HG03139 (cell line): ENCODE measurements around the gene SCAMP4.

Source experiments
- ATAC-seq: cut with Tn5 transposase; IDR thresholded peaks from one replicate; pipeline ENCODE4 v1.9.1; 2021; ENCODE audit not compliant: unreplicated experiment

Gene SCAMP4

DNA sequence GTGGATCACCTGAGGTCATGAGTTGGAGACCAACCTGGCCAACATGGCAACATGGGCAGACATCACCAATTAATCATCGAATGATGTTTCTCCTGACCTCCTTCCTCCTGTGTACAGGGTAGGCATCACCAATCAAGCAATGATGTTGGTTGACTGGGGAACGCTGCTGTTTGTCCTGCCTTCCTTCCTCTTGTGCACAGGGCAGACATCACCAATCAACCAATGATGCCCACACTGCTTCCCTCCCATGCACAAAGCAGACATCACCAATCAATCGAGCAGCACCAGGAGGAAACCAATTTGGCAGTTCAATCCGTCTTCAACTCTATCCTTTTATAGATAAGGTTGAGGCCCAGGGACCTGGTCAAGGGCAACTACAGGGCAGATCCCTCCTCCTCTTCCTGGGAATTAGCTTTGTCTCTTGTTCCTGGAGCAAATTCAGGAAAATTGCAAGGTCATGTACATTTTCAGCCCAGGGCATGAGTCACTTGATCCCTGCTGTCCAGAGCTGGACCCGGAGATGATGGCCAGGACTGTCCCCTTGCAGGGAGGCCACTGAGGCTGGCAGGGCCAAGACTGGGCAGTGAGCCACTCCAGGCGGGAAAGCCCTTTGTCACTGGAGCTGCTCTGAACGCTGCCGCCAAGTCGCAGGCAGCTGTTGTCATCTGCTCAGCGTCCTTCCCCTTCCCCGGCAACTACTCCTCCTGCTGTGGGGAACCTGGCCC, 30.4 kb downstream of the SCAMP4 start:
- no peak for ATAC-seq

DNA sequence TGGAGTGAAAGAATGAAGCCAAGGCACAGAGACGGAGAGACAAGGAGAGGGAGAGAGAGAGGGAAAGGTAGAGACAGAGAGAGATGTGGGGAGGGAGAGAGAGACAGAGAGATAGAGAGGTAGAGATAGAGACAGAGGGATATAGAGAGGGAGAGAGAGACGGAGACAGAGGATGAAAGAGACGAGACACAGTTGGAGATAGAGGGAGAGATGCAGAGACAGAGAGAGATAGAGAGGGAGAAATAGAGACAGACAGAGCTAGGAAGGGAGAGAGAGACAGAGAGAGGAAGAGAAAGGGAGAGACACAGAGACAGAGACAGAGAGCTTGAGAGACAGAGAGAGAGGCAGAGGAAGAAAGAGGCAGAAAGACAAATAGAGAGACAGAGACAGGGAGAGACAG, 31.2 kb downstream of the SCAMP4 start:
- no peak for ATAC-seq

DNA sequence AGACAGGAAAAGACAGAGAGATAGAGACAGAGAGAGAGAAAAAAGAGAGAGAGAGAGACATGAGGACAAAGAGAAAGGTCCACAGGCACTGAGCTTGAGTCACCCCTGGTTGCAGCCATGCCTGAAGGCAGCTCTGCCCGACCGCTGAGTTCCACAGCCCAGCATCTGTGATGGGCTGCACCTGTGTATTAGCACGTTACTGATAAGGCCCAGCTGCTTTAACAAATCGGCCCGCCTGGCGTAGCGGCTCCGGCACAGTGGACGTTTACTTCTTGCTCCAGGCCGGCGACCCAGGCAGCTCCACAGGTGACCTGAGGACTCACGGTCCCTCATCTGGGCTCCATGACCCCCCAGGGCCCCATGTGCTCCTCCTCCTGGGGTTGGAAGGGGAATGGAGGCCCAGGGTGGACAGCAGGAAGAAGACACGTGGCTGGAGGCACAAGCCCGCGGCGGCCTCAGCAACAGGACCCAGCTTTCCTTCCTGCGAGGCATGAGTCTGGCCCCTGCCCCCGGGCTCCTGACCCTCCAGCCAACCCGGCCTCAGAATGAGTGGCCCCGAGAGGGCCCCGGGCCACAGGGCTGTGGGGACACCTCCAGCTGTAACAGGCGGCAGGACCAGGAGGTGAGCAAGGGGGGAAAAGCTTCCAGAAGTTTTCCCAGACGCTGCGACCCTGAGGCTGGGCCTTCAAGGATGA, 31.9 kb downstream of the SCAMP4 start:
- ATAC-seq = no peak

DNA sequence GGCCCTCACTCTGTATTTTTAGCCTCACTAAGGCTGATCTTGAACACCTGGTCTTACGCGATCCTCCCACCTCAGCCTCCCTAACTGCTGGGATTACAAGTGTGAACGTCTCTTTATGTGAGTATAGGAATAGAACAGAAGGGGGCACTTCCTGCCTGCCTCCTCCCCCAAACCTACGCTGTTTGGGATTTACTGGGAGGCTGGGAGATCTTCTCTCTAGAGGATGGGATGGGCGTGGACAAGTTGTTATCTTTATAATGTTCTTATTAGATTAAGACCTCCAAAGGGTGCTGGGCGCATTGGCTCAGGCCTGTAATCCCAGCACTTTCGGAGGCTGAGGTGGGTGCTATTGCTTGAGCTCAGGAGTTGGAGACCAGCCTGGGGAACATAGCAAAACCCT, 32.9 kb downstream of the SCAMP4 start:
- no peak for ATAC-seq

DNA sequence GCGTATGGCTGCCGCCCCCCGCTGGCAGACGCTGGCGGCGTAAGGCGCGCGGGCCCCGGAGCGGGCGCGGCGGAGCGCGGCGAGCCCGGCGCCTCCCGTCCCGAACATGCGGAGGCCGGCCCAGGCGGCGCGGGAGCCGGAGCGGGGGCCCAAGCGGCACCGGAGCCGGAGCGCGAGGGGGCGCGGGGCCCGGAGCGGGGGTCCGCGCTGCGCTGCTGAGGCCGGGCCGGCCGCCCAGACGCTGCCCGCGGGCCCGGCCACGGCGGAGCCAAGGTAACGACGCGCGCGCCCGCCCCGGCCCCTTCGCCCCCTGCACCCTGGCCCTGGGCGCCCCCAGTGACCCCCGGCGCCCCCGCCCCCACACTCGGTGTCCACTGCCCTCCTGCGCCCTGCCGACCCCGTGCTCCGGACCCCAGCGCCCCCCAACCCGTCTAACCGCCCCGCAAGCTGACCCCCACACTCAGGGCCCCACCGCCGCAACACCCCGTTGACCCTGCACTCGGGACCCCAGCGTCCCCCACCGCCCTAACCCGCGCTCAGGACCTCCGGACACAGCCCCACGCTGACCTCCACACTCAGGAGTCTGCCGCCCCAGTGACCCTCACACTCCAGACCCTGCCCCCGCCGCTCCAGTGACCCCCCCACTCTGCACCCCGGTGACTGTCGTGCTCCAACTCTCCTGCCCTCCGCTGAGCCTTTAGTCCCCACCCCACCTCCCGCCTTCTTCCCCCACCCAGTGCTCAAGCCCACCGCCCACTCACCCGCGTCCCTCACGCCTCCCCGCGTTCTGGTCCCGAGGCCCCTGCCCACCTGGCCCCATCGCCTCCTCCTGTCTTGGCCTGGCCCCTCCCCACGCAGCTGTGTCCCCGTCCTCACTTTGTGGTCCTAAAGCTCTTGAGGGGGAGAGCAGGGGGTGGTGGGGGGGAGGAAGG, 36.2 kb downstream of the SCAMP4 start, which contains the start of gene CSNK1G2:
TSS of gene CSNK1G2 (plus strand) at position 27 of the 932 bp plus-strand sequence. CDS start 28,601 bp downstream, outside the sequence.
- no peak for ATAC-seq

DNA sequence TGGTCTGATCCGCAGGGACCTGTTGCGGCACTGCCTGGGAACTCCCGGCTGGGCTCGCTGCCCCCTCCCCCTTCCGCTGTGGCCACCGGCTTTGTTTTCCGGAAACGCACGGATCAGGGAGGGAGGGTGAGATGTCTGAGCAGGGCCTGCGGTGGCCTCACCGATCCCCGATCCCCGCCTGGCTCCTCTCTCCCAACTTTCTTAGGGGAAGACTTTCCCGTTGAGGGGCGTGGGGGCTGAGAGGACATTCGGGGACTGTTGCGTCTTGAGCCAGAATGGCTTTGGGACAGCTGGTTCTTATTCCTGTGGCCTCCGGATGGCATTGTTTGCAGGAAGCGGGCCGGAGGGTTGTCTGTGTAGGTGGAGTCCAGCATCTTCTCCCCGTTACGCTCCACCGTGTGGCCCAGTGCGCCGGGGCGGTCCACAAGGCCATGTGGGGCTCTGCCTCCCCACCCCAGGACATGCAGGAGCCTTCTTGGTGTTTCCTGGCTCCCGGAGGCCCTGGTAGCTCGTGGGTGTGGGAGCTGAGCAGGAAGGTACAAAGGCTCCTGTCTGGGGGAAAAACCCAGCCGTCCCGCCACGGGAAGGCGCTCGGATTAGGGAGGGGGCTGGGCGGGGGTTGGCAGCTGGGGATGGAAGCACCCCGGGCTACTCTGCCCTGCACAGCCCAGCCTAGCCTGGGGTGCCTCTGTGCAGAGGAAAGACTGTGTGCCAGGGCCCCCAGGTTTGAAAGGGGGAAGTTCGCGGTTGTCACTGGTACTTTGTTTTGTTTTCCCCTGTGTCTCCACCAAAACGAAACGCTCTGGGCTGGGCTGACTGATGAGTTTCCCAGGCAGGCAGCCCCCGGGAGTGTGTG, 37.1 kb downstream of the SCAMP4 start:
- no peak for ATAC-seq

DNA sequence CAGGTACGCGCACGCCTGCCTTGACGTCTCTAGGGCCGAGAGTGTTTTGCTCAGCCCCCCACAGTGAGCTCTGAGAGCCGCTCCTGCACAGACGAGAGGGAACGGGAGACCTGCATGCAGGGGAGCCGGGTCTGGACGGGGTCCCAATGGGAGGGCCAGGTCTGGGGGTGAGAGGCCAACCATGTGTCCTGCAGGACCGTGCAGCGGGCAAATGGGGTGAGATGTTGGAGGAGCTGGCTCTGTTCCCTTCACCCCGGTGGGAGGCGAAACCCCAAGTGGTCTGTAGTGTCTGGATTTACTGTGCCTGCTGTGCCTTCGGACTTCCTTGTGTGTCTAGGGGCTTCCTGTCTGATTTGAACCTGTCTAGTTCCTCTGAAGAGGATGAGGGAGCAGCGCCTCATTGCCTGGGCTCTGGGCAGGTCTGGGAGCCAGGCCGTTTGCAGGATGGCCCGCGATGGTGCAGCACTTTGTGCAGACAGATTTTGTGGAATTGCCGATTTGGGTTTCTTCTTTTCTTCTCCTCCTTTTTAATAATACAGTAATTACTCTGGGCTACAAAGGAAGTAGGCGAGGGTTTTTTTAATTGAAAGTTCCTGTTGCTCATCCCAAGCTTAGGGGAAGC, 37.8 kb downstream of the SCAMP4 start:
- ATAC-seq = no peak

DNA sequence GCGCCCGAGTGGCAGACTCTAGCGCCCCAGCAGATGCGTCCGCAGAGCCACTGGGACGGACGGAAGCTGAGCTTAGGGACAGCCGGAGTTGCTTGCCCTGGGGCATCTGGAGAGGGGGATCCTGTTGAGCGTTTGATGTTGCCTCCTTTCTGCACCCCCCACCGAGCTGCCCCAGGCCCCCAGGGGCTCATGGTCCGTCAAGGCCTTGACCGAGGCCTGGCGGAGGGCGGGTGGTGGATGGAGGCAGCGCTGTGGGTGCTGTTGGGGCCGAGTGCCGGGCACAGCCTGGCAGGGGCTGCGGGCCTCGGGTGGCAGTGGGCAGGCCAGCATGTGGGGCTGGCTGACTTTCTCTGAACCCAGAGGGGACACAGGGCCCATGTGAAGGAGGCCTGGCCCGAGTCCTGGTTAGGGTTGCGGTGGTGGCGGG, 38.5 kb downstream of the SCAMP4 start:
- ATAC-seq = no peak

DNA sequence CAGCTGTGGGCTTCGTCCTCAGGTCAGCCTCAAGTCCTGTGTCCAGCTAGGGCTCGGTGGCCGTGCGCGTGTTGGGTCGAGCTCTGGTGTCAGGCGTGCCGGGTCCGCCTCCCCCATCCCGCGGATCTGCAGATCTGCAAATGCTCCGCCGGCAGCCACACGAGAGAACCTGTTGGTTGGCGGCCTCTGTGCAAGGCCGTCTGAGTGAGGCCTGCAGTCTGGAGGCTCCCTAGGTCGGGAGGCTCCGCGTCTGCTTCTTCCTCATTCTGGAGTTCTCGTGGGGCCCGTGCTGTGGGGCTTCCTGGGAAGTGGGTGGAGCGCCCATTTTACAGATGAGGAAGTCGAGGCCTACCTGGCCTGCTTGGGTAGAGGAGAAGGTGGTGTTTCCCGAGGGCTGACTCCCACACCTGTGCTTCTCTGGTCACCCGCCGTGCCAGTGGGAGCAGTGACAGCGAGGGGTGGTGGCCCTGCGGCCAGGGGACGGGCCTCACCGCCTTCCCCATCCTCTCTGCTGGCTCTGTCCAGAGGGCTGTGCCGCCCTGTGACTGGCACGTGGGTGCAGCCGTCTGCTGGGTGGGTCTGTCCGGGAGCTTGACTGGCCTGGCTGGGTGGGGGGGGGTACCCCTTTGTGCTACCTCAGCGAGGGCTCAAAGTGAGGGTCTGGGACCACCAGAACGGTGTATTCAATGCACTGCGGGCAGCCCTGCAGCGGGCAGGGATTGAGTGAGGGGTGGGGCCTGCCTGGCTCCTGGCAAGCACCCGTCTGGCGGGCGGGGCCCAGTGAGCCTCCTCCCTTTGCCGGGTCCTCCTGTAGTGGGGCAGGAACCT, 39.1 kb downstream of the SCAMP4 start:
- no peak for ATAC-seq

DNA sequence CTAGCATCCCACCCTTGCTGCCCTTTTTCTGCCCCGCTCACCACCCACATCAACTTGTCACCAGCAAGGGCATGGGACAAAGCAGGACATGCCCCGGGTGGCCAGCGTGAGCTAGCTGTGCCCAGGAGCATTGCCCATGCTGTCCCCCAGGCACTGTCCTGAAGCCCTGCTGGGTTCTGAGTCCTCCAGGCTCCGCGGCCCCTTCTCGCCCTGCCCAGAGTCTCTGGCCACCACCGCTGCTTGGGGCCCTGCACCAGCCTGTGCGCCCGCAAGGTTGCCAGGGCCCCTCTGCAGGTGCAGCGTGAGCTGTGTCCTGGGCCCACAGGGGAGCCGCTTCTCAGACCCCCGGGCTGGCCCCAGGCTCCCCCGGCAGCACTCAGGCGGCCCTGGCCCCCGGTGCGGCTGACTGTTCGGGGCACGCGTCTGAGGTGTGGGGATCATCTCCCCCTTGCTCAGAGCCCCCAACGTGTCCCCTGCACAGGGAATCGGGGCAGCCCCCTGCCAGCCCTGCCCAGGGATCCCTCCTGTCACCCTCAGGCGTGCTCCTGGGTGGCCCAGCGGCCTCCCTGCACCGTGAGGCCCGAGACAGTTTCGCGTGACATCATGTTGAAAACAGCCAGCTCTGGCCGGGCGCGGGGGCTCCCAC, 39.8 kb downstream of the SCAMP4 start:
- no peak for ATAC-seq

DNA sequence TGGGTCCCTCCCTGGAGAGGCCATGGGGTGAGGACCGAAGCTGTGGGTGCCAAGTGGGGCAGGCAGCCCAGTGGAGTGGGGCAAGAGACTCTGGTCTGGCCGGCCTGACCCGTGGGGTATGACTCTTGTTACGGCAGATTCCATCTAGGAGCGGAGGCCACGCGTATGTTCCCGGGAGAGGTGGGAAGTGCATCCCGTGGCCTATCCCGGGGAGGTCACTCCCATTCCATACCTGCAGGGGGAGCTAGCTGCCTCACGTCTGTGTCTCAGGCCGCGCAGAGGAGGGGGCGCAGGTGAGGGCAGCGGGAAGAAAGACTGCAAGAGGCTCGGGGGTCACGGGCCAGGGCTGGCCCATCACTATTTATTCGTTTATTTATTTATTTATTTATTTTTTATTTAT, 40.7 kb downstream of the SCAMP4 start:
- ATAC-seq = no peak

DNA sequence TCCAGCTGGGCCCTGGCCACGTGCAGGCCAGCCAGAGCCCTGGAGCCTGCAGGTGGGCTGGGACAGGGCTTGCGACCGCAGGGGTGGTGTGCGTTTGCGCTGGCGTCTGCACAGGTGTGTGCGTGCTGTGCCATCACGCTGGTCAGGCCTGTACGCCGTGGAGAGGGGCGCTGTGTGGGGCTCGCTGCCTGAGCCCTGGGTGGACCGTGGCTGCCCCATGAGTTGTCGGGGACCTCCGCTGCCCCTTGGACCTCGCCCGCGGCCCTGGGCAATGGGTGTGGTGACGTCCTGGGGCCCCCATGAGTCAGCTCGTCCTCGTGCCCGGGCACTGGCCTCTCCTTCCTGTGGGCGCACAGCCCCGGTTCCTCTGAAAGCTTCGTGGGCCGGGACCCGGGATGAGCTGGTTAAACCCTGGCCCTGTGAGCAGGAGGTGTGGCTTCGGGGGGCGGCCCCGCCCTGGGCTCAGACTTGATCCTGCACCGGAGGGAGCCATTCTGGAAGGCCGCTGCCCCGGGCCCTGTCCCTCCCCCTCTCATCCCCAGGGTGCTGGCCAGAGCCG, 42.5 kb downstream of the SCAMP4 start:
- no peak for ATAC-seq

DNA sequence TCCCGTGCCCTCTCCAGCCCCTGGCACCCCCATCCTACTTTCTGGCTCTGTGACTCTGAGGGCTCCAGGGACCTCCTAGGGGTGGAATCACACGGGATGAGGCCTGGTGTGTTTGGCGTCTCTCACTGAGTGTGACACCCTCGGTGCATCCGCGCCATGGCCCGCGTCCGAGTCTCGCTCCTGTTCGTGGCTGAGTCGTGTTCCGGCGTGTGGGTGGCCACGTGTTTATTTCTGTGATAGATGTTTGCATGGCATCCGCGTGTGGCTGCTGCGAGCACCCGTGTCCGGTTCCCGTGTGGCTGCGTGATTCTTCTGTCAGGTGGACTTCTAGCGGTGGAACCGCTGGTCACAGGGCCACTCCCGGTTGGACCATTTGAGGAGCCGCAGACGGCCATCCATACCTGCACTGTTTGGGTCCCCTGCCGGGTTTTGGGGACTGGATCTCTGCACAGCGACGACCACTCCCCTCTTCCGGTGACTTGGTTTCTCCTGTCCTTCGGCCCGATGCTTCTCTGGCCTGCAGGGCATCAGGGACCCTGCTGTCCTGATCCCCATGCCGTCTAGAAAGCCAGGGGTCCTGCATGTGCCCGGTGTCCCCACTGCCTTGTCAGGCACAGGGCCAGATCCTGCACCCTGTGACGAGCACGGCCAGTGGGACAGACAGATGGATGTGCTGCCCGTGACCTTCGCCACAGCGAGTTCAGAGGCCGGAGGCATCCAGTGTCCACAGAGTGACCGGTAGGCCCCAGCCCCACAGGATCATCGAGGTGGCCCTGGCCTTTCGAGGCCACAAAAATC, 44.3 kb downstream of the SCAMP4 start:
- no peak for ATAC-seq

DNA sequence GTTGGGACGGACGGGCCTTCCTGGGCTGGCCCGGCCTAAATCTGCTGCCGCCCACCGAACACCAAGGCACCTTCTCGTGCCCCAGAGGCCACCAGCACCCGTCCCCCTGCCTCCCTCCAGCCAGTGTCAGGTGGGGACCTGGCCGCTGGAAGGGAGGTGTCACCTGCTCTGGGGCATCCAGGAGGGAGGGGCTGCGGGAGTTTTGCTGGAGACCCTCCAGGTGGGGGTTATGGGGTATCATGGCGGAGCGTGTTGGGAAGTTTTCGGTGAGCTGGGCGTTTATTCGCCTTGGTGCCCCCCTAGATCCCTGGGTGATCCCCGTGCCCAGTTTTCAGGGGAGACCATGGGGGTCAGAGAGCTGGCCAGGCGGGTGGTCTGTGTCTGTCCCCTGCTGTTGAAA, 45.4 kb downstream of the SCAMP4 start:
- ATAC-seq = no peak

DNA sequence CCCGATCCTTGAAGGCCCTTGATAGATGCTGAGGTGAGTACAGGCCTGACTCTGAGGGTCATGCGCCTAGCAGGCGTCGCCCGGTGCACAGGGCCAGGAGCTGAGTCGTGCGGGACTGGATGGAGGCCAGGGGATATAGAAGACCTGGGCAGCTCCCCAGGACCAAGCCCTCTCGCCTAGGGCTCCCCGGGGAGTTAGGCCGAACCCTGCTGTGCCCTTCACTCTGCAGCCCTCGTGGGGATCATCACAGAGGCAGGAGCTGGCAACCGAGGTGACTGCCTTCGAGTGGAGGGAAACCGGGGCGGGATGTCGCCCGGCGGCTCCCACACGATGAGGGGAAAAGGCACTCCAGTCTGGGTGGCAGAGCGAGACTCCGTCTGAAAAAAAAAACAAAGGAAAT, 47.4 kb downstream of the SCAMP4 start:
- no peak for ATAC-seq

DNA sequence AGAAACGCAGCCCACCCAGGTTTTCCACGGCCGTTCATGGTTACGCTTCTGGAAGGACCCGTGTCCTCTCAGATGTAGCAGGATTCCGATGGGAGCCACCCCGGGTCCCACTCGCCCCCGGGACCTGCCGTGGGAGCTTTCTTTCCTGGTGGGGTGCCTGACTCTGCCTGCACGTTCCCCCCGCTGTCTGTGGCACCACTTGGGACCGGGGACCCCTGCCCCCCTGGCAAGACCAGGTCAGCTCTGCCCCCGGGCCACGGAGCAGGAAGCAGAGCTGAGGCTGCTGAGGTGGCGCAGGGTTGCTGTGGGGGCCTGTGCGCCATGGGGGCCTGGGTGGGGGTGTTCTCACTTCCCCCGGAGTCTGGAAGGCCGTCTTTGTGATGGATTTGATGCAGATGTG, 47.8 kb downstream of the SCAMP4 start:
- no peak for ATAC-seq

DNA sequence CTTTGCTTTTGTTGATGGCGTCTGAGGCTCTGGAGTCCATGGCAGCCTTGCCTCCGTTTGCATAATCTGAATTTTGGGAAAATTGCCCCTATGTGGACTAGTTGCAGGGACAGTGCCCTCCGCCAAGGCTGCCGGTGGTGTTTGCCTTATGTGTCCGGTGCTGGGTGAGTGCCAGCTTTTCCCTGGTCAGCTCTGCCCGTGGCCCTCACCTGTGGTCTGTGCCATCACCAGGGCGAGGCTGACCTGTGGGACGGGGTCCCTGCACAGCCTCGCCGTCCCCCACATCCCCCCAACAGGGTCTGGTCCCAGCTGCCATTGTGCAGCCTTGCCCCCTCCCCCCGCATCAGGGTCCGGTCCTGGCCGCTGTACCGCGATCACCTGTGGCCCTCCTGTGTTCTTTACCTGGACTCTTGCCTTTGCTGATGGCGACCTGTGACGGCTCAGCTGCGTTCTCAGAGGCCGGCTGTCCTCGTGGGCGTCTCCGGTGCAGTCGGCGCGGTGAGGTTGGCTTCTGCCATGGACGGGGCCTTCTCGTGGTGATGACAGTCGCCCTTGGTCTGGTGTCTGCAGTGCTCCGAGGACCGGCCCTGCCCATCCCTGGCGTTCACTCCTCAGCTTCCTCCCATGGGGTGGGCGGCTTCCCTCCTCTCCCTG, 48.4 kb downstream of the SCAMP4 start:
- ATAC-seq = no peak
